ENCODE measurements around the gene ADAMTS6. TPM values are rescaled to one million over a fixed set of nuclear protein-coding genes. Genes with fewer than 3 reads are reported as not detected.

Gene ADAMTS6
- total RNA-seq, 4 donors from 2014 or later, result 0.34 to 2.8 (median 2.0) TPM

DNA sequence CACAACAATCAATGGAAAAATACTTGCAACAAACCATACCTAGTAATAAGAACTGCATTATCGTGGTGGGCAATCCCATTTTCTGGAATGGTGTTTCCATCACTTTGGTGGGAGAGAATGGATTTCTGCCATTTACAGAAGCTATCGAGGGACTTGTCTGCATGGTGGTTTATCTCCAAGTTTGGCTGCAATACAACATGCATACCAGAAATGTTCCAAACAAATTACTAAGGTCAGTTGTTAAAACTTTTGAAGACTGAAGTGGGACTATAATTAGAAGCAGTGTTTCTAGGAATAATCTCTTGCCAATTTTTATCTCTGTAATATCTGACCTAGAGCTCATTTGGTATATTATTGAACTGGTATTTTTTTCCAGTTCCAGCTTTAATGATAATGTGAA, 30.3 kb downstream of the ADAMTS6 start:
- H3K27me3 ChIP-seq, result no peaks in the 10 kb centered on the region
- 85% methylated on average over 2 of the region's 2 CpGs for WGBS
- no peak for TF ChIP-seq POLR2A (IDR thresholded peaks at IDR 0.05)
- TF ChIP-seq EP300 (IDR thresholded peaks at IDR 0.05), result no peak
- no peak for TF ChIP-seq POLR2AphosphoS5 (IDR thresholded peaks at IDR 0.05)
- no peak for TF ChIP-seq CTCF (IDR thresholded peaks at IDR 0.05)
- no peaks in the 10 kb centered on the region for H3K36me3 ChIP-seq
- no peak for DNase-seq (ENCODE audit: low spot score in 2 of 2)
- H3K4me1 ChIP-seq, result no peaks in the 10 kb centered on the region
- H3K4me3 ChIP-seq, result no peak overlapping the region
- no peak overlapping the region for H3K27ac ChIP-seq
- no peaks in the 10 kb centered on the region for H3K9me3 ChIP-seq

- H3K4me3 ChIP-seq, result no peak overlapping the region
- no peaks in the 10 kb centered on the region for H3K36me3 ChIP-seq
- TF ChIP-seq POLR2A (IDR thresholded peaks at IDR 0.05) (no peak), EP300 (IDR thresholded peaks at IDR 0.05) (no peak), CTCF (IDR thresholded peaks at IDR 0.05) (no peak), POLR2AphosphoS5 (IDR thresholded peaks at IDR 0.05) (no peak)
- H3K27me3 ChIP-seq, result no peaks in the 10 kb centered on the region
- H3K9me3 ChIP-seq, result no peaks in the 10 kb centered on the region
- no peak overlapping the region for H3K27ac ChIP-seq
- no peak for DNase-seq (ENCODE audit: low spot score in 2 of 2)
- no peaks in the 10 kb centered on the region for H3K4me1 ChIP-seq
- WGBS, result 75% methylated on average over 2 of the region's 2 CpGs
These were observed 35.0 kb downstream of the ADAMTS6 start for GRCh38 chr5:65446682-65447081.

DNA sequence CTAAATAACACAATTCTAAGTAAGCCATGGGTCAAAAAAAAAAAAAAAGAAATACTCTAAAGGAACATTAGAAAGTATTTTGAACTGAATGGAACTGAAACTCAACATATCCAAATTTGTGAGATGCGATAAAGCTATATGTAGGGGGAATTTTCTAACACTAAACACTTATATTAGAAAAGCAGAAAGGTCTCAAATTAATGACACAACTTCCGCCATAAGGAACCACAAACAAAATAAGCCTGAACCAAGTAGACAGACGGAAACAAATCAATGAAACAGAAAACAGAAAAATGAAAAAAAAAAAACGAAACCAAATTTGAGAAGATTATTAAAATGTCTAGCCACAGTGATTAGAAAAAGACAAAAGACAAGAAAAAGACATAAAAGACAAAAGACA, 39.9 kb downstream of the ADAMTS6 start:
- no peak overlapping the region for H3K4me3 ChIP-seq
- H3K27ac ChIP-seq, result no peak overlapping the region
- H3K4me1 ChIP-seq, result no peaks in the 10 kb centered on the region
- H3K36me3 ChIP-seq, result no peaks in the 10 kb centered on the region
- no peaks in the 10 kb centered on the region for H3K9me3 ChIP-seq
- no peaks in the 10 kb centered on the region for H3K27me3 ChIP-seq
- TF ChIP-seq POLR2A (IDR thresholded peaks at IDR 0.05), result no peak
- TF ChIP-seq CTCF (IDR thresholded peaks at IDR 0.05), result no peak
- TF ChIP-seq EP300 (IDR thresholded peaks at IDR 0.05), result no peak
- no peak for TF ChIP-seq POLR2AphosphoS5 (IDR thresholded peaks at IDR 0.05)
- 90% methylated on average over 4 of the region's 4 CpGs for WGBS
- DNase-seq (ENCODE audit: low spot score in 2 of 2), result no peak

GRCh38 chr5:65440456-65440855, 41.3 kb downstream of the ADAMTS6 start:
- H3K27ac ChIP-seq, result no peak overlapping the region
- H3K4me3 ChIP-seq, result no peak overlapping the region
- H3K27me3 ChIP-seq, result no peaks in the 10 kb centered on the region
- no peak for DNase-seq (ENCODE audit: low spot score in 2 of 2)
- no peaks in the 10 kb centered on the region for H3K36me3 ChIP-seq
- H3K4me1 ChIP-seq, result no peaks in the 10 kb centered on the region
- WGBS, result 90% methylated on average over 1 of the region's 1 CpG
- no peaks in the 10 kb centered on the region for H3K9me3 ChIP-seq
- no peak for TF ChIP-seq CTCF (IDR thresholded peaks at IDR 0.05)
- no peak for TF ChIP-seq POLR2A (IDR thresholded peaks at IDR 0.05)
- no peak for TF ChIP-seq EP300 (IDR thresholded peaks at IDR 0.05)
- no peak for TF ChIP-seq POLR2AphosphoS5 (IDR thresholded peaks at IDR 0.05)

- TF ChIP-seq POLR2A (IDR thresholded peaks at IDR 0.05) (no peak), CTCF (IDR thresholded peaks at IDR 0.05) (no peak), POLR2AphosphoS5 (IDR thresholded peaks at IDR 0.05) (no peak), EP300 (IDR thresholded peaks at IDR 0.05) (no peak)
- H3K27me3 ChIP-seq, result no peaks in the 10 kb centered on the region
- H3K9me3 ChIP-seq, result no peaks in the 10 kb centered on the region
- no peak for DNase-seq (ENCODE audit: low spot score in 2 of 2)
- no peaks in the 10 kb centered on the region for H3K36me3 ChIP-seq
- no peak overlapping the region for H3K4me3 ChIP-seq
- 87% methylated on average over 3 of the region's 3 CpGs for WGBS
- H3K27ac ChIP-seq, result no peak overlapping the region
- no peaks in the 10 kb centered on the region for H3K4me1 ChIP-seq
These were observed 47.6 kb downstream of the ADAMTS6 start for GRCh38 chr5:65434122-65434521.

Measured in suprapubic skin (tissue), 4 donors.